NCI-H2081 (cell line): ENCODE data around the gene ZBTB8A.
"Not testable (repeated sequence)": the region's sequence is repeated elsewhere in the genome, so short reads cannot be mapped to it uniquely, and the experiment has no call there.

ENCODE experiments used
- DNase-seq, 2 experiments: peaks; one replicate each; lab custom pipeline; 2025; lab: John Stamatoyannopoulos, UW

ZBTB8A gene

GRCh38 chr1:32538887-32539583, at the start of gene ZBTB8A:
TSS of gene ZBTB8A (plus strand) at chr1:32539427. CDS start at chr1:32592932, 53,505 bp downstream.
- peak; percentile 82 to 87 for DNase-seq

GRCh38 chr1:32489774-32490454, 49.3 kb upstream of the ZBTB8A start:
- no peak for DNase-seq

- DNase-seq = no peak
Measured at GRCh38 chr1:32491386-32491785, 47.8 kb upstream of the ZBTB8A start.

GRCh38 chr1:32494196-32494595, 45.0 kb upstream of the ZBTB8A start:
- no peak for DNase-seq

GRCh38 chr1:32494711-32495337, 44.4 kb upstream of the ZBTB8A start:
- DNase-seq = no peak

- no peak for DNase-seq
Measured at GRCh38 chr1:32496127-32496526, 43.1 kb upstream of the ZBTB8A start.

GRCh38 chr1:32498751-32499150, 40.5 kb upstream of the ZBTB8A start:
- no peak for DNase-seq

- peak; percentile 65 to 76 for DNase-seq
Measured at GRCh38 chr1:32500387-32501209, 38.6 kb upstream of the ZBTB8A start.

- no peak for DNase-seq
Measured at GRCh38 chr1:32501865-32502264, 37.4 kb upstream of the ZBTB8A start.

- DNase-seq = no peak
Measured at GRCh38 chr1:32503153-32503552, 36.1 kb upstream of the ZBTB8A start.

- DNase-seq = no peak
Measured at GRCh38 chr1:32507021-32507420, 32.2 kb upstream of the ZBTB8A start.

GRCh38 chr1:32508761-32509160, 30.5 kb upstream of the ZBTB8A start:
- no peak for DNase-seq

- DNase-seq = no peak
Measured at GRCh38 chr1:32509939-32510338, 29.3 kb upstream of the ZBTB8A start.

GRCh38 chr1:32516402-32516801, 22.8 kb upstream of the ZBTB8A start:
- no peak for DNase-seq

- DNase-seq = no peak
Measured at GRCh38 chr1:32518976-32519375, 20.3 kb upstream of the ZBTB8A start.

GRCh38 chr1:32521165-32521564, 18.1 kb upstream of the ZBTB8A start:
- no peak for DNase-seq

GRCh38 chr1:32525053-32525452, 14.2 kb upstream of the ZBTB8A start:
- DNase-seq = no peak

- DNase-seq = no peak
Measured at GRCh38 chr1:32525661-32526444, 13.4 kb upstream of the ZBTB8A start.

GRCh38 chr1:32528550-32528949, 10.7 kb upstream of the ZBTB8A start:
- not testable (repeated sequence) for DNase-seq

GRCh38 chr1:32533792-32534327, 5.4 kb upstream of the ZBTB8A start:
- no peak for DNase-seq

GRCh38 chr1:32536117-32536516, 3.1 kb upstream of the ZBTB8A start:
- DNase-seq = no peak
